ENCODE measurements around the gene PLEKHJ1. TPM values are rescaled to one million over a fixed set of nuclear protein-coding genes. Genes with fewer than 3 reads are reported as not detected.

PLEKHJ1 gene
- total and polyA plus RNA-seq, 2 of the 8 experiments (the other 6 are each of a cell fraction or from before 2014, with no cell fraction given): 135 to 187 TPM

DNA sequence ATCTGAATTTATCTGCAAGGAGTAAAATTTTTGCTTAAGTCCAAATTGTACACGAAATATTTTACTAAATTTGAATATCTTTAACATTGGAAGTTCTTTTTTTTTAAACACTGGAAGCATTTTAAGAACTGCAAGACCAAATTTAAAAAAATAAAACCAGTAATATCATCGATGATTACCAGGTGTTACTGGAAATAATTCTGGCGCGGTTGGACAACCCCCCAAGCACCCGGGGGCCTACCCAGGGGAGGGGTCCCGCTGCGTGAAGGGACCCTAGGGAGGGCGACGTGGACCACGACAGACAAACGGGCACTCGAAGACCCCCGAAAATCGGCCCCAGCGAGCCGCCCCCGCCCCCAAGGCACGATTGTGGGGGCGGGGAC is 32.7 kb upstream of the PLEKHJ1 start:
- Histone ChIP-seq H4K5ac (ENCODE audit: insufficient read length, low read depth, low read length) (no peak overlapping the region), H3K4me1 (replicated peaks in 1 of 4; ENCODE audit: control insufficient read depth in 3 of 4, insufficient read depth in 4 of 4, low read length in 3 of 4) (peaks cover 0 to 20% (median 7%) of the 10 kb centered on the region in 4 experiments; a peak in 5 of 7 replicates), H4K91ac (replicated peaks; ENCODE audit: insufficient read length, low read length) (no peak overlapping the region), H2BK20ac (ENCODE audit: low read length) (no peak overlapping the region), H3K56ac (replicated peaks; ENCODE audit: insufficient read length, low read depth, low read length) (no peak overlapping the region), H3K14ac (ENCODE audit: insufficient read length) (no peak overlapping the region), H3K9ac (replicated peaks in 1 of 4; ENCODE audit: extremely low read depth in 1 of 4, low read depth in 3 of 4, low read length in 3 of 4) (peak overlapping the region in 1 of 4 experiments; percentile 72; a peak in 3 of 7 replicates), H2AK5ac (ENCODE audit: low read depth, low read length) (no peak overlapping the region), H4K20me1 (replicated peaks in 1 of 2; ENCODE audit: control insufficient read depth in 1 of 2, insufficient read depth in 2 of 2, low read length in 2 of 2) (peaks cover 17 to 21% of the 10 kb centered on the region in 2 experiments), H2BK120ac (replicated peaks; ENCODE audit: low read depth, low read length) (peak overlapping the region; percentile 94), H3K4me2 (ENCODE audit: insufficient read depth in 1 of 2, low read depth in 2 of 2, low read length in 2 of 2) (peak overlapping the region; percentile 38 to 63; a peak in 2 of 4 replicates), H4K8ac (ENCODE audit: extremely low read depth, insufficient read depth, low read length) (no peak overlapping the region; the same call in 1 of the 2 replicates), H3K9me3 (ENCODE audit: insufficient read depth in 2 of 2, low read depth in 1 of 2, low read length in 1 of 2) (no peaks in the 10 kb centered on the region), H3K23me2 (ENCODE audit: low read depth, low read length) (peaks cover 5% of the 10 kb centered on the region; the same call in 1 of the 2 replicates), H3K27ac (ENCODE audit: low read depth, low read length) (no peak overlapping the region), H2BK5ac (ENCODE audit: low read depth, low read length) (peak overlapping the region; percentile 71; the same call in 1 of the 2 replicates), H3K4me3 (ENCODE audit: extremely low read depth in 1 of 4, insufficient read depth in 2 of 4, low read depth in 3 of 4, low read length in 4 of 4) (peak overlapping the region; percentile 68 to 100 (median 94)), H3K79me2 (ENCODE audit: control insufficient read depth in 1 of 2, insufficient read depth in 2 of 2, low read length in 2 of 2) (peaks cover 20 to 34% of the 10 kb centered on the region in 2 experiments; a peak in 3 of 4 replicates), H2AFZ (ENCODE audit: low read length) (no peak overlapping the region), H3K27me3 (replicated peaks in 1 of 4; ENCODE audit: control insufficient read depth in 3 of 4, extremely low read depth in 1 of 4, insufficient read depth in 3 of 4, low read length in 3 of 4) (no peaks in the 10 kb centered on the region), H3K18ac (ENCODE audit: extremely low read depth, low read length) (peak overlapping the region; percentile 87), H3K79me1 (ENCODE audit: low read depth, low read length) (no peaks in the 10 kb centered on the region), H2BK15ac (ENCODE audit: low read length) (no peak overlapping the region), H3K36me3 (ENCODE audit: control insufficient read depth in 2 of 4, insufficient read depth in 4 of 4, low read length in 3 of 4) (peaks cover 3 to 23% (median 9%) of the 10 kb centered on the region in 4 experiments; a peak in 5 of 8 replicates), H3K23ac (ENCODE audit: insufficient read length) (no peak overlapping the region), H3K4ac (replicated peaks; ENCODE audit: insufficient read length, low read depth, low read length) (no peak overlapping the region), H2BK12ac (ENCODE audit: low read depth, low read length) (no peak overlapping the region)
- POLR2A ChIA-PET (ENCODE audit: partially characterized antibody): interaction anchor here (1.4 to 23.4 kb wide), 6 partner anchors 14 to 85 kb away, joined by 6 to 330 read pairs (median 16); partner anchors contain the start of genes AMH, JSRP1 and SF3A2
- CTCF ChIA-PET (ENCODE audit: partially characterized antibody): no interaction called here
- FAIRE-seq: no peak
- TF ChIP-seq KDM4A (IDR thresholded peaks at IDR 0.05; ENCODE audit: low read depth, low read length, severe bottlenecking) (peak; percentile 60), EGR1 (IDR thresholded peaks at IDR 0.05; ENCODE audit: borderline replicate concordance, low read depth, low read length) (peak; percentile 89), RBBP5 (IDR thresholded peaks at IDR 0.05; ENCODE audit: borderline replicate concordance, low read depth, low read length) (peak; percentile 3; the same call in 1 of the 2 replicates), EZH2 (IDR thresholded peaks at IDR 0.05; ENCODE audit: low read depth, low read length, severe bottlenecking) (no peak), ASH2L (IDR thresholded peaks at IDR 0.05; ENCODE audit: low read length) (peak; percentile 13)
- DNase-seq (ENCODE audit: low read depth in 1 of 2, low spot score in 2 of 2): no peak
- WGBS, 2 experiments (ENCODE audit: extremely low coverage in 1 of 2, insufficient coverage in 1 of 2, insufficient read length in 1 of 2, insufficient replicate concordance in 2 of 2, low coverage in 1 of 2, low lambda C conversion rate in 2 of 2, missing lambda C conversion rate in 1 of 2): 7% methylated on average over 16 of the region's 19 CpGs; no CpG with 5 or more reads in 1 of the 2 experiments
